HG03558 (cell line): Measurements from ENCODE around the gene CD82.

ENCODE experiments used
- ATAC-seq: cut with Tn5 transposase; IDR thresholded peaks from one replicate; pipeline ENCODE4 v1.9.1; 2021; ENCODE audit warnings: moderate number of reproducible peaks; ENCODE audit not compliant: unreplicated experiment; ENCODE audit errors: extremely low read depth

CD82 gene

DNA sequence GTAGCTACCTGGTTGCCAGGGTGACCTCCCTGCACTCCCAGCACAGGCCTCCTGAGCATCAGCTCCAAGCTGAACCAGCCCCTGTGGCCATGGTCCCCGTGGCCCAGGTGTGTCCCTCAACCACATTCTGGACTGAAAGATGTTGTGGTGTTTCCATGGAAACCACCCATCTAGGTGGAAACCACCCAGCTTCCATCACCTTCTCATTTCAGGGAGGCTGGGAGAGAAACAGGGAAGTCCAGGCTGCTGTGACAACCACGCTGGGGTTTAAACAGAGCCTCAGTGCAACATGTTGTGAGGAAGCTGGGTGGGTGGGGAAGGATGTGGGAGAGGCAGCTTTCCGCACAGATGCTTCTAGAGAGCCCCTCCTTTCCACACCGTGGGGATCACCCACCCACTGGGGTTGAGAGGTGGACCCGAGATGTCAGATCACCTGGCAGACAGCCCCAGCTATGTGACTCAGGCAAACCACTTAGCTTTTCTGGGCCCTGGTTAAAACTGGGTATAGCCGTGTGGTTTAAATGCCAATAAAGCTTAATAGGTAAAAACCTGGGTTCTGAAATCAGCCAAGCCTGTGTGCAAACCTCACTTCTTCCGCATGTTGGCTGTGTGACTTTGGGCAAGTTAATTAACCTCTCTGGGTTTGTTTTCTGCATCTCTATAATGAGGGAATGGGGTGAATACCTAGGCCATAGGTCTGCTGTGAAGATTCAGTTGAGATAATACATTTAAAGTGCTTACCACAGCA is 46.4 kb downstream of the CD82 start:
- no peak for ATAC-seq

- no peak for ATAC-seq
Observed at GRCh38 chr11:44613153-44613552, 47.7 kb downstream of the CD82 start.

GRCh38 chr11:44614281-44614775 is 48.9 kb downstream of the CD82 start:
- ATAC-seq, result no peak

DNA sequence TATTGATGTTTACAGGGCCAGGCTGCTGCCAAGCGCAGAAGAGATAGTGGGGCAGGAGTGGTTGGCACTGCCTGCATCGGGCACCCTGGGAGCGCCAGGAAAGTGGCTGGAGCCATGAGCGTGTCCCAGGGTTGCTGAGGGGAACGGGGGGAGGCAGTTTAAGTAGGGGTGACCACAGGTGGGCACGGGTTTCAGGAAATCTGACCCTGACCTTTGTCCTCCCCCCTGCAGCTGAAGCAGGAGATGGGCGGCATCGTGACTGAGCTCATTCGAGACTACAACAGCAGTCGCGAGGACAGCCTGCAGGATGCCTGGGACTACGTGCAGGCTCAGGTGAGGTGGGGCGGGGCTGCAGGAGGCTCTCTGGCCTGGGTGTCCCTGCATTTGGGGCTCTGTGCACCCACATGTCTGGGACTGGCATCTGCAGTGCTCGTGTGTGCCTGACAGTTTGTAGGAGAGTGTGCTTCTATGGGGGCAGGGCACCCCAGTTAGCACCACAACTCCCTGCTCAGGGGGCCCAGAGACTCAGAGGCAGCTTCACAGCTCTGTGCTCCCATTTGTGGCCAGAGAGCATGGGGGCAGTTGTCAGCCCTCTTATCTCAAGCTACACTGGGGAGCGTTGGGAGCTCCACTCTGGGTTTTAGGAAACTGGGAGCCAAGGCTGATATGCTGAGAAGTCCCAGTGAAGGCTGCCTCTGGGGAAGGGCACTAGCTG is 49.7 kb downstream of the CD82 start:
- no peak for ATAC-seq

GRCh38 chr11:44615913-44616791 is 50.7 kb downstream of the CD82 start:
- no peak for ATAC-seq

DNA sequence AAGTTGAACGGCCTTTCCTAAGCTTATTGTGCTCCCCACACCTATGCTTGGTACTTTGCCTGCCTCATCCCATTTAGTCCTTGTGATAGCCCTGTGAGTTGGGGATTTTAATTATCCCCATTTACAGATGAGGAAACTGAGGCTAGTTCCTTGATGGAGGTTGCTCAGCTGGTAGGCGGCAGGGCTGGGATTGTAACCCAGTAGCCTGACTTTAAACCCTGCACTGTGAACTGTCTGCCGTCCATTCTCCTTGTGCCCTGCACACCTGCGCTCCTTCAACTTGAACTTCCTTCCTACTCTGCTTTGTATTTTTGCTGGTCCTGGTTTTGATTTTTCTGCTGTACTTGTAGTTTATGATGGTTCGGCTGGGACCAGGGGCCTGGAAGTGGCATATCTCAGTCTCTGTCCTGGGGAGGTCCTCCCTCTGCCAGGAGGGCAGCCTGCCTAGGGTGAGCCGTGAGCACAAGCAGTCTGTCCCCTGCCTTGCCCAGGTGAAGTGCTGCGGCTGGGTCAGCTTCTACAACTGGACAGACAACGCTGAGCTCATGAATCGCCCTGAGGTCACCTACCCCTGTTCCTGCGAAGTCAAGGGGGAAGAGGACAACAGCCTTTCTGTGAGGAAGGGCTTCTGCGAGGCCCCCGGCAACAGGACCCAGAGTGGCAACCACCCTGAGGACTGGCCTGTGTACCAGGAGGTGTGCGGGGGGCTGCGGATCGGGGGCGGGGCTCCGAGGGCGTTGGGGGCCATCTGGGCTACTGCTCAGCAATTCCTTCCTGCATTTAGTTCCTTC is 52.4 kb downstream of the CD82 start:
- ATAC-seq, result no peak

- no peak for ATAC-seq
Observed at GRCh38 chr11:44618561-44619425, 53.3 kb downstream of the CD82 start.

- no peak for ATAC-seq
Observed at GRCh38 chr11:44620328-44620725, 54.9 kb downstream of the CD82 start.

GRCh38 chr11:44621140-44621681 is 55.7 kb downstream of the CD82 start:
- no peak for ATAC-seq

GRCh38 chr11:44621784-44622183 is 56.3 kb downstream of the CD82 start:
- ATAC-seq, result no peak

DNA sequence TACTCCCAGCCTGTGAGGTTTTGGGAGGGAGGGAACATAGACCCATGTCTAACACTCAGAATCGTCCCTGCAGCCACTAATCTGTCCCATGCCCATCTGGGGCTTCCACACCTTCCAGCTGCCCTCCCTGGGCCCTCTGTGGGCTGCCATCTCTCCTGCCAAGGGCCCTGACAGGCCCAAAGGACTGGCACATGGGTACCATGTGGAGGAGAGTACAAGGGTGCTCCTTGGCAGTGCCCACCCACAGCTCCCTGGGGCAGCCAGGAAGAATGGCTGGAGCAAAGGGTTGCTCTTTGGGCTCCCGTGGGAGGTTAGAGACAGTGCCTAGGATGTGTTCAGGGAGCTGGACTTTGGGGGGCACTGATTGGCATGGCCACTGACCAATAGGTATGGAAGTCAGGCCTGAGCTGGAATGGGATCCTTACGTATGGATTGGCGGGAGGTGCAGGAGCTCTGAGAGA is 56.8 kb downstream of the CD82 start:
- ATAC-seq, result no peak

DNA sequence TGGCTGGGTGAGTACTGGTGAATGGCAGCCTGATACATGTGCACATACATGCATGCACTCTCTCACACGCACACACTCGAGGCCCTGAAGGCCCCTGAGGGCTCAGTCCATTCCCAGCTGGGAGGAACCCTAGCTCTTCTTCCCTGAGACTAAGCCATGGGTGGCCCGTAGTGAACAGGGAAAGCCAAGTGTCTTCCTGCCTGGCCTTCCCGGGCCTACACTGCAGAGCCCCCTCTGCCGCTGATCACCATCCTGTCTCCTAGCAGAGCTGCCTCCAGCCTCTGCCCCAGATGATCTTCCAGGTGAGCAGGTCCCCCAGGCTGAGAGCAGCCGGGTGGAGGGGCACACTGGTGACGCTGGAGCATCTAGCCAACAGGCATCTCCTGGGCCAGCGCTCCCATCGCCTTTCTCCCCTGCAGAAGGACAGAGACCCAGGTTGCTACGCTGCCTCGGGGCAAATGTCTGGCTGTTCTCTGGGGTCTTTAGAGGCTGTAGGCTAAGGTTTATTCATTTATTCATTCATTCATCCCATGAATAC is 57.3 kb downstream of the CD82 start:
- no peak for ATAC-seq

DNA sequence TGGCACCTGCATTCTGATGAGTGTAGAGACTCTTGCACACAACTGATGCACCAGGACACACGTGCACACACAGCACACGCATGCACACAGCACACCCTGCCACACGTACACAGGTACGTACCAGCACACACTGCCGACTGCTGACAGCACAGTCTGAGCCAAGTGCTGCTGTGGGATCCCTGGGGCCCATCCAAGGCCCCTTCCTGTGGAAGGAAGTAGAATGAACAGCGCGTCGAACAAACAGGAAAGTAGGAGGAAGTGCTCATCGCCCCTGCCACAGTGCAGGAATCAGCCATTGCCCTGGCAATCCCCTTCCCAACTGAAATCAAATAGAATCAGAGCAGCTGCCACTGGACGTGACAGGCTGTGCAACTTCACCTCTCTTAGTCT is 57.9 kb downstream of the CD82 start:
- ATAC-seq, result no peak

DNA sequence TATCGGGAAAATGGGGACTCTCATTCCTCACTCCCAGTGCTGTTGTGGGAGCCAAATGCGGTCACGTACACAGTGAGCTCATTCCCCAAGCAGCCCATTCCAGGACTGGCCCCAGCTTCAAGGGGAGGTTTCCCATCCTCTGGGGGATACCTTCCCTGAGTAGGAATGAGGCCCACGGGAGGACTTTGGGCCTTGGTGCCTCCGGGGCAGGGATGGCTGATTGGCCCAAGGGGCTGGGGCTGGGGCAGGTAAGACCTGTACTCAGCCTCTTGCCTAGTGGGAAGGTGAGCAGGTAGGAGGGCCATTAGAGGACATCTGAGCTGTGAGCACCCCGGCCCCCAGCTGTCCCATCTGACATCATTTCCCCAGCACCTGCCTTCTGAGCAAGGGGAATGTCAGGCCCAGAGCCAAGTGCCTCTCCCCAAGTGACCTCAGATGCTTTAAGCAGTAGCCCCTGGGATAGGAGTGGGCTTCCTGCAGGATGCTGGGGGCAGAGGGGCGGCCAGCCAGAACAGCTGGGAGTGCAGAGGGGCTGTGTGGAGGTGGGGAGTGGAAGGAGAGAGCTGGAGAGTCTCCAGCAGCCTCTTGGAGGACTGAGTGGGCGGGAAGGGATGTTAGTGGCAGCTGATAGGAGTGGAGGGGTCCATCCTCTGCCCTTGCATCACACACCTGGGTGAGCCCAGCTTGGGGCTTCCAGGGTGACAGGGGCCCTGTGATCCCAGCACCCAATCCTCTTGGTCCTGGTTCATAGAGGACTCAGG is 58.4 kb downstream of the CD82 start:
- no peak for ATAC-seq

- no peak for ATAC-seq
Observed at GRCh38 chr11:44624761-44625221, 59.3 kb downstream of the CD82 start.

DNA sequence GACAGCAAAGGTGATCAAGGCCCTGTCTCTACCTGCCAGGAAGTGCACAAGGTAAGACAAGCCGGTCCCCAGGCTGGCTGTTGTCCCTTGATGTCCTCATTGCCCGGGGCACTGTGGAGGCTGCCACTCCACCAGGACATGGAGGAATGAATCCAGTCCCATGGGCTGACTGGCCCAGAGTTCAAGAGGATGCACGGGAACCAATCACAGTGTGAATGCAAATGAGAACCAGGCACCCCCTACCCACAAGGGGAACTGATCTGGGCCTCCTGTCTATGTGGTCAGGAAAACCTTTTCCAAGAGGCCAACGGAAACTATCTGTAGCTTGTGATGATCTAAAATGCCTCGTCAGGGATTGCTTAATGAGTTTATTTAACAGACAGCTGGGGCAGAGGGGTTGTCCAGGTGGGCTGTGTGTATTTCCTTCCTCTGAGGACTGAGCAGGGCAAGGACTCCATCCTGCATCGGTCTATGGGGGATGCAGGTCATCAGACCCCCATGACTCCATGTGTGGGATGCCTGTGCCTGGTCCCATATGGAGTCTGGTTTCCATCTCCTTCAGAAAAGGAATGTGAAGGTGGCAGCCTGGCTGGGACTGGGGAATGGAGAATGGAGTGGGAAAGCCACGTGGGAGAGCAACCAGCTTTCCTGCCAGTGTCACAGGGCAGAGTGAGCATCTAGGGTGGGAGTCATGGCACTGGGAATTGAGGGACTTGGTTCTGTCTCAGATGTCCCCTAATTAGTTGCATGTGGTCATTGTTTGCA is 60.5 kb downstream of the CD82 start:
- ATAC-seq, result no peak

DNA sequence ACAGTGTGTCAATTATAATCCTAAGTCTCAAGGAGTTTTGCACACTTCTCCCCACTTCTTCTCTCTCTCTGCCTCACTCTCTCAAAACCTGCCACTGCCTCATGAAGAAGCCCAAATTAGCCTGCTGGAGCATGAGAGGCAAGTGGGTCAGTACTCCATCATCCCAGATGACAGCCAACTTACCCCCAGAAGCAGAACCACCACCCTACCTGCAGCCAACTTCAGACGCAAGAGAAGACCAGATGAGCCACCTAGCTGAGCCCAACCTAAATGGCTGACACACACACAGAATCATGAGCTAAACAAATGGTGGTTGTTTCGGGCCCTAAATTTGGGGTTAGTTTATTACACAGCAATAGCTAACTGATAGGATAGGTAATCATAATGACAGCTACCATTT is 61.2 kb downstream of the CD82 start:
- no peak for ATAC-seq
